C4-2B (cell line): ENCODE data around the gene CCDC127.

Source experiments
- ZFX ChIP-seq: fragments of 450-650 bp; IDR thresholded peaks from 2 replicates; pipeline ENCODE4 v1.6.1; 2017
- TF ChIP-seq, protein P1 (sequence below): fragments of 450-650 bp; conservative IDR thresholded peaks from 2 replicates; pipeline ENCODE4 v1.5.1; 2017; ENCODE audit warnings: mild to moderate bottlenecking

DNA sequence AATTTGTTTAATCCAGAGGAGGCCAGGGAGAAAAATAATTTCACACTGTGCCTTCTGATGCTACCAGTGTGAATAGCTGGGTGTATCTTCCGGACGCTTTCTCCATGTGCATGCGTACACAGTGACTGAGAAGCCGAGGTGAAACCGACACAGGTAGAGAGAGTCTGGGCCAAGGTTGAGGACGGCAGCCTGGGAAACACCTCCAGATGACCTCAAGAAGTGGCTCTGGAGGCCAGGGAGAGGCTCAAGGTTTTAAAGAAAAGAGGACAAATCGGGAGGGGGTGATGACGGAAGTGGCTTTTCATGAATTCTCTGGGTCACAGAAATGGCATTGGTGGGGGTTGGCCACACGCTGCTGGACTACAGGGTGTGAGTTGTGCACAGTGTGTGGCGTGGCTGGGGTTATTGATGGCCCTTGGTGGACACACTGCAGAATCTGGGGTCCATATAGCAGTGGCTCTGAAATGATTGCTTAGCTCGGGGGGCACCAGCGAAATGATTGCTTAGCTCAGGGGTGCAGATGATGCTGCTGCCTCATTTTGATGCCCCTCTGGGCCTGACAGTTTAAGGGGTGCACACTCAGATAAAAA, 60.7 kb downstream of the CCDC127 start:
- TF ChIP-seq, protein P1, sequence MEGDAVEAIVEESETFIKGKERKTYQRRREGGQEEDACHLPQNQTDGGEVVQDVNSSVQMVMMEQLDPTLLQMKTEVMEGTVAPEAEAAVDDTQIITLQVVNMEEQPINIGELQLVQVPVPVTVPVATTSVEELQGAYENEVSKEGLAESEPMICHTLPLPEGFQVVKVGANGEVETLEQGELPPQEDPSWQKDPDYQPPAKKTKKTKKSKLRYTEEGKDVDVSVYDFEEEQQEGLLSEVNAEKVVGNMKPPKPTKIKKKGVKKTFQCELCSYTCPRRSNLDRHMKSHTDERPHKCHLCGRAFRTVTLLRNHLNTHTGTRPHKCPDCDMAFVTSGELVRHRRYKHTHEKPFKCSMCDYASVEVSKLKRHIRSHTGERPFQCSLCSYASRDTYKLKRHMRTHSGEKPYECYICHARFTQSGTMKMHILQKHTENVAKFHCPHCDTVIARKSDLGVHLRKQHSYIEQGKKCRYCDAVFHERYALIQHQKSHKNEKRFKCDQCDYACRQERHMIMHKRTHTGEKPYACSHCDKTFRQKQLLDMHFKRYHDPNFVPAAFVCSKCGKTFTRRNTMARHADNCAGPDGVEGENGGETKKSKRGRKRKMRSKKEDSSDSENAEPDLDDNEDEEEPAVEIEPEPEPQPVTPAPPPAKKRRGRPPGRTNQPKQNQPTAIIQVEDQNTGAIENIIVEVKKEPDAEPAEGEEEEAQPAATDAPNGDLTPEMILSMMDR, result no peak
- TF ChIP-seq ZFX, result no peak
